ENCODE measurements around the gene AMPD3. TPM values are rescaled to one million over a fixed set of nuclear protein-coding genes. Genes with fewer than 3 reads are reported as not detected.
A peak's percentile ranks its signal among the peaks of the same experiment; 100 is the strongest.

AMPD3 gene
- polyA plus RNA-seq: 30.7 TPM

DNA sequence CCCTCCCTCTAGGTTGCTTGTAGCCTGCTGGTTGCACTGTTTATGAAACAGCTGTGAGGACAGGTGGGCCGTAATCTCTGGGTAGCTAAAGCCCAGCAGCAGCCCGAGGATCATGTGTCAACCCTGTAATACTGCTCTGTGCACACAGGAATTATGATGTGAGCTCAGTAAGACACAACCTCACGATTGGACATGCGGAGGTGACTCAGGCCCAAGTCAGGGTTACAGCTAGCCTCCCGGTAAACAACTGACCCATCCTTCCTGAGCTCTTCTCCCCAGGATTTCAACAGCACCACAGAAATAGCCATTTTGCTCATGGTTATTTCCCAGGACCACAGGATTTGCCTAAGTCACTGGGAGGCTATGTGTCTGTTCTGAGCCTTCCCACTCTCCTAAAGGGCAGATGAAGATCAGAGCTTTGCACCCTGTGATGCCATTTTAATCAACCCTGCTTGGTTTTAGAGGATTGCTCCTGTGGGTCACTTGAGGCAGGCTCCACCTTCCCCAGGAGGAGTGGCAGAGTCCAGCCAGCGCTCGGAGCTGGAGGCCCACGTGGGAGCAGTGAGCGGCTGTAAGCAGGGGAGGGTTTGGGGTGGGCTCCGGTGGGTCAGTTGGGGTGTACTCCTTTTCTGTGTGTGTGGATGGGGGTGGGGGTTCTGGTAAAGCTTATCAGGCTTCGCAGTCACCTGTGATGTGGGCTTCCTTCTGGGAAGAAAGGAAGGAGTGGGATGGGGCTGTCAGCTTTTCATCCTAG is at the start of gene AMPD3:
AMPD3 (plus strand) TSS at position 387 of the 754 bp plus-strand sequence. CDS start 6,256 bp downstream, outside the sequence.
- Mint-ChIP-seq H3K4me3 (peak within 1 kb of the TSS; percentile 91 to 98 (median 96)), H3K27ac (peak within 1 kb of the TSS; percentile 90 to 98 (median 97)), H3K36me3 (no peaks in the 10 kb centered on the region), H3K4me1 (peaks cover 52 to 61% (median 55%) of the 10 kb centered on the region in 3 donors), H3K27me3 (no peaks in the 10 kb centered on the region), H3K9me3 (no peaks in the 10 kb centered on the region)

DNA sequence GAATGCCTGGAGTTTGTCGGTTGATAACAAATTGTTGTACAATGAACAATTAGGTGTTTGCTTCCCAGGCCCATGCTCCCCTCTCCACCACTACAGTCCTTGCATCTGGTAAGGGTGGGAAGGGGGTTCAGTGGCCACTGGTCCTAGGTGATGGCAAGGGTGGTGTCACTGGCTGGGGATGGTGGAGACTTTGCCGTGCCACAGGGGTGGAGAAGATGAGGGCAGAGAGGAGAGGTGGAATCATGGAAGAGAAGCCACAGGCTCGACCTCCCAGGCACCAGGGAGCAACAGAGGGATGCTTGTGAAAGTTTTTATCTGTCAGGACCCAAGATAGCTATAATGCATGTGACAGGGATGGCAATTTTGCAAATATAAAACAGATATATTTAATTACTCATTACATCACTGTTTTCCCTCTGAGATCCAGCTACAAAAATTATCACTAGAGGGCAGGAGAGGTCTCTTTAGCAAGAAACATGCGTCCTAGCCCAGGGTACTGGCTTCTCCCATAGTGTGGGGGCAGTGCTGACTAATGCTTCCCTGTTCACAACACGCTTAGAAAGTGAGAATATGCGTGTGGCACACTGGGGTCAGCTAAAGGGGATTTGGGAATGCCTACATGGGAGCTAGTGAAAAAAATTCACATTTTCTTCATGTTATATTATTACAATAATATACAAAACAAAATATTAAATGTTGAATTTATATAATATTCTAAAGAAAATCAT is 49.0 kb upstream of the AMPD3 start:
- Mint-ChIP-seq H3K36me3 (no peaks in the 10 kb centered on the region), H3K4me1 (peaks cover 4 to 9% (median 6%) of the 10 kb centered on the region in 3 donors), H3K9me3 (no peaks in the 10 kb centered on the region), H3K27me3 (no peaks in the 10 kb centered on the region), H3K27ac (no peak overlapping the region), H3K4me3 (no peak overlapping the region)

DNA sequence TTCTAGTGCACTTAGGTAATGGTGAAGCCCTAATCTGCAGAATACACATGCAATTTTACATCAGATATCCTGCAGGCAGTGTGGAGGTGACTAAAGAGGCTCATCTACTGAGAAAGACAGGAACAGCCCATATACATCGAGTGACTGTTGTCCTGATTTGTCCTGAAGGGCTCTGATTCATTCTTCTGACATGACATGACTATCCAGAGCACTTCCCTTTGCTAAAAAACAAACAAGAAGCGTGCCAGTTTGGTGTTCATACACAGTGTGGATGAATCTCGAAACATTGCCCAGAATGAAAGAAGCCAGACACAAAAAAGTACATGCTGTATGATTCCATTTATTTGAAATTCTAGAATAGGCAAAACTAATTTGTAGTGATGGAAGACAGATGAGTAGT is 48.0 kb upstream of the AMPD3 start:
- Mint-ChIP-seq H3K4me3 (no peak overlapping the region), H3K9me3 (peaks cover 0 to 1% (median 0%) of the 10 kb centered on the region in 3 donors), H3K36me3 (no peaks in the 10 kb centered on the region), H3K4me1 (peaks cover 4 to 7% (median 4%) of the 10 kb centered on the region in 3 donors), H3K27me3 (no peaks in the 10 kb centered on the region), H3K27ac (no peak overlapping the region)

DNA sequence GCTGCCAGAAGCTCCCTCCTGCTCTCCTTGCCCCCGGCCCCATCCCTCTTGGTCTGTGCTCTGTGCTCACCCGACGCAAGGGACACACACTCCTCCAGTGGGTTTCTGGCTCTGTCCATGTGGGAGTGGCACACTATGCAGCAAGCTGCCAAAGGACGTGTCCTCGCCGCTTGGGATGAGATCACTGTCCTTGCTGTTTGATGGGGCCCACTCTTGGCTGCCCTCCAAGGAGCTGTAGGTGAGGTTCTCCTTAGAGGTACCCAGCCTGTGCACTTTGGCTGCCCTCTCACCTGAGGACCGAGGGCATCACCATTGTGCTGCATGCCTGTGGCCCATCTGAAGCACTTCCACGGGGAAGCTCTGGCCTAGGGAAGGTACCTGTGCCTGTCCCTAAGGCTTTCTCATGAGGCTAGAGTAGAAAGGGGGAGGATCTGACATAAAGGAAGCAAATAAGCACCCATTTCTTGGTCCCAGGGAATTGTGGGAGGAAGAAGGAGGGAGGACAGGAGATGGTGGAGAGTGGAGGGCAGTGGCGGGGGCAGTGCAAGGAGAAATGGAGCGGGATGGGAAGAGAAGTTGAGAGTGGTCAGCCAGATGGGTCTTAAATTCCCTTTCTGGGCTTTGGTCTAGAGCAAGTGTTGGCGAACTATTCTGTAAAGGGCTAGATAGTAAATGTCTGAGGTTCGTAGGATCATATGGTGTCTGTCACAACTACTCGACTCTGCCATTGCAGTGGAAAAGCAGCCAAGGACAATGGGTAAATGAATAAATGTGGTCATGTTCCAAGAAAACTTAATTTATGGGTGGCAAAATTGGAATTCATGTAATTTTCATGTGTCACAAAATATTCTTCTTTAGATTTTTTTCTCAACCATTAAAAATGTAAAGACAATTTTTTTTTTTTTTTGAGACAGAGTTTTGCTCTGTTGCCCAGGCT is 47.0 kb upstream of the AMPD3 start:
- Mint-ChIP-seq H3K4me3 (no peak overlapping the region), H3K27ac (no peak overlapping the region), H3K9me3 (peaks cover 0 to 1% (median 0%) of the 10 kb centered on the region in 3 donors), H3K4me1 (peaks cover 4 to 7% (median 5%) of the 10 kb centered on the region in 3 donors), H3K36me3 (no peaks in the 10 kb centered on the region), H3K27me3 (no peaks in the 10 kb centered on the region)

DNA sequence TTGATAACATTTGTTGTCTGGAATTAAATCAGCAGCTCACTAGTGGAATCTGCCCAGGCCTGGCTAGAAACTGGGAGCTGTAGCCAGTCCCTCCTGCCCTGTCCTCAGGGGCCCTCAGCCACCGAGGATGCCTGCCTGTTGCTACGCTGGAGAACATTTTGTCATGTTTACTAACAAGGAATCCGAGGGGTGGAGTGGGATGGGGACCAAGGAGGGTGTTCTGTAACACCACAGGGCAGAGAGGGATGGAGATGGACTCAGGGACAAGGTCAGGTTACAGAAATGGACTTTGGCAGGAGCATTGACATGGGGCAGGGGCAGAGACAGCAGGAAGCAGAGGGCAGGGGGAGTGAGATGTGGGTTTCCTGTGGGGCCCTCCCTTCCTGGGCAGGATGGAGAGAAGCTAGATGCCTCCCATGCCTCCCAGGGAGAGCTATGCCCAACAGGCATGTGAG is 45.8 kb upstream of the AMPD3 start:
- Mint-ChIP-seq H3K36me3 (no peaks in the 10 kb centered on the region), H3K4me1 (peaks cover 13 to 17% (median 17%) of the 10 kb centered on the region in 3 donors), H3K27me3 (no peaks in the 10 kb centered on the region), H3K4me3 (peak overlapping the region in 1 of 4 donors; percentile 78), H3K27ac (no peak overlapping the region), H3K9me3 (peaks cover 0 to 1% (median 0%) of the 10 kb centered on the region in 3 donors)

DNA sequence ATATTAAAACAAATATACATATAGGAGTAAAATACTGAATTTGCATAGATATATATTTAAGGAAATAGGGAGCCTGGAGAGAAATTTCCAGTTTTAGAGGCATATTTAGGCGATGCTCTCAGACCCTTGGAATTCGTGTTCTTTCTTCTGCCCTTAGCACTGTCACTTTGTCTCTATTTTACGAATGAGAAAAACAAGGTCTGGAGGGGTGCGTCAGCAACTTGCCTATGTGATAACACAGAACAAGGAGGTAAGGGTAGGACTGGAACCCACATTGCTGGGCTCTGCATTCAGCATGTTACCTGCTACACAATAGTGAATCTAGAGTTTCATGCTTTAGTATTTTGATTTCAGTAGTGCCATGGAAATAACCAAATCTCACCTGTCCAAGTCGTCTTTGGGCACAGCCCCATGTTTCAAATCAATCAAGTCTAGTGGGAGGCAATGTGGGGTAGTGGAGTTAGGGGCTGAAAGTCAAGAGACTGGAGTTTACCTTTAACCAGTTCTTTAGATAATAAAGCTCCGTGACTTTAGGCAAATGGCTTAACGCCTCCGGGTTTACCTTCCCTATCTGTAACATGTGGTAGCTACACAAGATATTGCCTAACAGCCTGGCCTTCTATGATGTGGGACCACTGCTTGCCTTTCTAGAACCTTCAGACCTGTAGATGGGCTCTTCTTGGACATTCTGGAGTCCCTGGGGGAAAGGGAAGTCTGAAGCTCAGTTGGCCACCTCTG is 44.8 kb upstream of the AMPD3 start:
- H3K27ac Mint-ChIP-seq: no peak overlapping the region
- H3K9me3 Mint-ChIP-seq: peaks cover 0 to 1% (median 0%) of the 10 kb centered on the region in 3 donors
- no peak overlapping the region for H3K4me3 Mint-ChIP-seq
- H3K27me3 Mint-ChIP-seq: no peaks in the 10 kb centered on the region
- no peaks in the 10 kb centered on the region for H3K36me3 Mint-ChIP-seq
- H3K4me1 Mint-ChIP-seq: peaks cover 18 to 26% (median 20%) of the 10 kb centered on the region in 3 donors

DNA sequence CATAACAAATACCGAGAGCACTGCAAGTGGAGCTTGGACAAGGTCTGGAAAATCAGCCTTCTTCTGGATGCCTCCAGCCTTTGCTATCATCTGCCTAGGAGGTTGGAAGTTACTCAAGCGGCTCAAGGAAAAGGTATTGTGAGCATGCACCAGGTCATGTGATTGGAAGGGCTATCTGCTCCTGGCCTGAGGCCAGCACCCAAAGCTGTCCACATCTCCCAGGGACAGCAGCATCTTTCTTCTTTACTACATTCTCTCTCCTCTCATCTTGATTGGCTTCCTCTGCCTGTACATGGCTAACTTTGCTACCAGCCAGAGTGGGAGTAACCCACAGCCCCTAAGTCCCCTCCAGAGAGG is 44.2 kb upstream of the AMPD3 start:
- Mint-ChIP-seq H3K4me3 (no peak overlapping the region), H3K27ac (no peak overlapping the region), H3K4me1 (peaks cover 18 to 27% (median 20%) of the 10 kb centered on the region in 3 donors), H3K36me3 (no peaks in the 10 kb centered on the region), H3K27me3 (no peaks in the 10 kb centered on the region), H3K9me3 (peaks cover 0 to 1% (median 0%) of the 10 kb centered on the region in 3 donors)

DNA sequence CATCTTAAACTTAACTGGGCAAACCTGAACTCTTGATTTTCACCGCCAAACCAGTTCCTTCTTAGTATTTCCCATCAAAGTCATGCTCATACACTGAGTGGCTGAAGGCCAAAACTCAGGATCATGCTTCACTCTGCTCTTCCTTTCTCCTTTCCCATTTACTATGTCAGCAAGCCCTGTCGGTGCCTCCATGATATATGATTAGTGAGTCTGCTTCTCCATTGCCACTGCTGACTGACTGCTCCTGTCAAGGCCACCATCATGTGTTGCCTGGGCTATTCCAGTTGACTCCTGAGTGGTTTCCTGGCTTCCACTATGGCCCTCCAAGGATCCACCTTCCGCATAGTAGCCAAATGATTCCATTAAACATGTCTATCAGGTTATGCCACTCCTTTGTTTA is 42.8 kb upstream of the AMPD3 start:
- H3K4me3 Mint-ChIP-seq: no peak overlapping the region
- peaks cover 16 to 25% (median 16%) of the 10 kb centered on the region in 3 donors for H3K4me1 Mint-ChIP-seq
- no peaks in the 10 kb centered on the region for H3K27me3 Mint-ChIP-seq
- H3K27ac Mint-ChIP-seq: no peak overlapping the region
- peaks cover 0 to 1% (median 0%) of the 10 kb centered on the region in 3 donors for H3K9me3 Mint-ChIP-seq
- H3K36me3 Mint-ChIP-seq: no peaks in the 10 kb centered on the region

DNA sequence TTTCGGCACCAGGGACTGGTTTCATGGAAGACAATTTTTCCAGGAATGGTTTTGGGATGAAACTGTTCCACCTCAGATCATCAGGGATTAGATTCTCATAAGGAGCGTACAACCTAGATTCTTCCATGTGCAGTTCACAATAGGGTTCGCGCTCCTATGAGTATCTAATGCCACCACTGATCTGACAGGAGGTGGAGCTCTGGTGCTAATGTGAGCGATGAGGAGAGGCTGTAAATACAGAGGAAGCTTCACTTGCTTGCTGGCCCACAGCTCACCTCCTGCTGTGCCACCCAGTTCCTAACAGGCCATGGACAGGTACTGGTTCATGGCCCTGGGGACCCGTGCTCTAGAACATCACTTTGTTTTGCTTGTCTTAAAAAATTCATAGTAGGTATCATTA is 41.8 kb upstream of the AMPD3 start:
- H3K9me3 Mint-ChIP-seq: peaks cover 0 to 1% (median 0%) of the 10 kb centered on the region in 3 donors
- H3K4me3 Mint-ChIP-seq: peak overlapping the region in 1 of 4 donors; percentile 30
- H3K27me3 Mint-ChIP-seq: no peaks in the 10 kb centered on the region
- no peaks in the 10 kb centered on the region for H3K36me3 Mint-ChIP-seq
- H3K4me1 Mint-ChIP-seq: peaks cover 16 to 25% (median 16%) of the 10 kb centered on the region in 3 donors
- peak overlapping the region in 2 of 3 donors; percentile 10 to 71 for H3K27ac Mint-ChIP-seq

DNA sequence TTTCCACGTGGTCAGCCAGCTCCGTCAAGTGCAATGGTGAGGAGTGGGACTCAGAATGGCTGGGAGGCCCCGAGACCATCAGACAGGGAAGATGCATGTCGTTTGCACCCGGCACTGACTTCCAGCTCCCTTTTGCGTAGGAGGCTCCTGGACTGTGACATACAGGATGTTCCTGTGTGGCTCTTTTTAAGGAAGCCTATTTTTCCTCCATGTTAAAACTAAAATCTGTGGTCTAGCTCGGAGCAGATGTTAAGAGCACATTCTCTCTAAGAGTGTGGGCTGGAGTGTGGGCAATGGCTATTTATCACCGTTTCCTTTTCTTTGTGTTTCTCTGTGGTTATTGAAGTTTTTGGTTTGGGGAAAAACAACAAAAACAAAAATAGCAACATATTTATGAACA is 40.9 kb upstream of the AMPD3 start:
- Mint-ChIP-seq H3K27ac (no peak overlapping the region), H3K4me3 (peak overlapping the region in 2 of 4 donors; percentile 10 to 67), H3K4me1 (peaks cover 15 to 23% (median 16%) of the 10 kb centered on the region in 3 donors), H3K36me3 (no peaks in the 10 kb centered on the region), H3K27me3 (no peaks in the 10 kb centered on the region), H3K9me3 (peaks cover 0 to 1% (median 0%) of the 10 kb centered on the region in 3 donors)

DNA sequence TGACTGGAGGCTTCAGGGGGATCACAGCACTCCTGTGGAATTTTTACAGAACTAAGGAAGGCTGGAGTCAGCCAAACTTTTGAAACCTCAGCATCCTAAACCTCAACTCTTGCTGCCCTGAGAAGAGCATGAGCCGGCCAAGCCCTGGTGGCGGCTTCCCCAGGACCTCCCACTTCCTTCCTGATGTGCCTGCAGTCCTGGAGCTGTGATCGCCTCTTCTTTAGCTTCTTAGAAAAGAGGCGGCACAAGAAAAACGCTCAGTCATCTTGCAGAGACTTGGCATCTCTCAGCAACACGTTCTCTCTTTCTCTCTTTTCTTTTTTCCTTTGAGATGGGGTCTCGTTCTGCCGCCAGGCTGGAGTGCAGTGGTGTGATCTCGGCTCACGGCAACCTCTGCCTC is 40.4 kb upstream of the AMPD3 start:
- peak overlapping the region in 2 of 4 donors; percentile 10 to 74 for H3K4me3 Mint-ChIP-seq
- H3K27me3 Mint-ChIP-seq: no peaks in the 10 kb centered on the region
- H3K4me1 Mint-ChIP-seq: peaks cover 14 to 20% (median 16%) of the 10 kb centered on the region in 3 donors
- H3K36me3 Mint-ChIP-seq: no peaks in the 10 kb centered on the region
- no peak overlapping the region for H3K27ac Mint-ChIP-seq
- peaks cover 0 to 1% (median 0%) of the 10 kb centered on the region in 3 donors for H3K9me3 Mint-ChIP-seq

DNA sequence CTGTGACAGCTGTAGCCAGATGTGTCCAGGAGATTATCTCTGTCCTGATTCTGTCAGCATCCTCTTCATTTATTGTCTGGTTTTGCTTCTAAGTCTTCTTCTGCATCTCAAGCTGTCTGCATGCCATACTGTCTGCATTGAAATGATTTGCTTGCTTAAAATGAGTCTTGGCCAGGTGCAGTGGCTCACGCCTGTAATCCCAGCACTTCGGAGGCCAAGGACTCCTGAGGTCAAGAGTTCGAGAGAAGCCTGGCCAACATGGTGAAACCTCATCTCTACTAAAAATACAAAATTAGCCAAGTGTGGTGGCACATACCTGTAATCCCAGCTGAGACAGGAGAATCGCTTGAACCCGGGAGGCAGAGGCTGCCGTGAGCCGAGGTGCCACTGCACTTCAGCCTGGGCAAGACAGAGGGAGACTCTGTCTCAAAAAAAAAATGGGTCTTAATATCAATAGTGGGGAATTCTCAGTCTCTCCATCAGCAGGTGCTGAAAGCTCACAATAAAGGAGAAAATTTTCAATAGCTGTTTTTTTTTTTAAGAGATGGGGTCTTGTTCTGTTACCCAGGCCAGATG is 39.2 kb upstream of the AMPD3 start:
- no peak overlapping the region for H3K4me3 Mint-ChIP-seq
- peaks cover 1% of the 10 kb centered on the region for H3K36me3 Mint-ChIP-seq
- peaks cover 0 to 1% (median 0%) of the 10 kb centered on the region in 3 donors for H3K9me3 Mint-ChIP-seq
- H3K27ac Mint-ChIP-seq: no peak overlapping the region
- H3K4me1 Mint-ChIP-seq: peaks cover 14 to 20% (median 16%) of the 10 kb centered on the region in 3 donors
- H3K27me3 Mint-ChIP-seq: no peaks in the 10 kb centered on the region

DNA sequence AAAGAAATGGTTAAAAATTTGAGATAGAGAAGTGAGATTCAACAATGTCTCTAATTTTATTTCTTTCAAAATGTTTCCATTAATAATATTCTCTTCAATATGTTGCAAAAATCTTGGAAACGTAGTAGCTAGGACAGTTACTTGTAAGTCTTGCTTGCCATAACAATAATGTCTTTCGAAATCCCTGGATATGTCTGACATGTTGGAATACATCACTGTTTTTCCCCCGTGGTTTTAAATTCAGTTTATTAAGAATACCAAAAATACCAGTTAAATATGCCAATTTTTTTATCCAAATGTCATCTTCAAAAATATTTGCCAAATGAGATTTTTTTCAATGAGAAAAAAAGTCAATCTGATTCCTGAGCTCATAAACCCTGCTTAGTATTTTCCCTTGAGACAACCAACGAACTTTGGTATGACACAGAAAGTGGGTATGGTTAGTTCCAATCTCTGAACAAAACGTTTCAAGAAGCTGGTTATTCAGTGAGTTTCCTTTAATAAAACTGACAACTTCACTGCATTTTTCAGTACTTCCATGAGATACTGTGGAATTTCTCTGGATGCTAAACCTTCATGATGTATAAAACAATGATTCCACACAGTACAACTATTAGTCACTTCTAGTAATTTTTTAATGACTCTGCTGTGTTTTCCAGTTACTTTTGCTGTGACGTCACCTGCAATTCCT is 36.7 kb upstream of the AMPD3 start:
- H3K36me3 Mint-ChIP-seq: peaks cover 4% of the 10 kb centered on the region
- H3K27ac Mint-ChIP-seq: no peak overlapping the region
- peaks cover 11 to 18% (median 14%) of the 10 kb centered on the region in 3 donors for H3K4me1 Mint-ChIP-seq
- H3K27me3 Mint-ChIP-seq: peaks cover 2% of the 10 kb centered on the region
- H3K4me3 Mint-ChIP-seq: no peak overlapping the region
- H3K9me3 Mint-ChIP-seq: peaks cover 2 to 3% (median 2%) of the 10 kb centered on the region in 3 donors

All from IgD-negative memory B cell (primary cell).